Measurements from ENCODE around the gene NDE1.
"Not testable (repeated sequence)": the region's sequence is repeated elsewhere in the genome, so short reads cannot be mapped to it uniquely, and the experiment has no call there.

Gene NDE1

GRCh38 chr16:15701367-15701766, 51.3 kb downstream of the NDE1 start:
- no peak for DNase-seq

GRCh38 chr16:15701975-15702970, 52.2 kb downstream of the NDE1 start:
- no peak for DNase-seq

- DNase-seq, result no peak
Observed at GRCh38 chr16:15703029-15703736, 53.1 kb downstream of the NDE1 start.

- DNase-seq, result peak; percentile 62 to 76
Observed at GRCh38 chr16:15704545-15704987, 54.5 kb downstream of the NDE1 start.

GRCh38 chr16:15705064-15705565, 55.1 kb downstream of the NDE1 start:
- DNase-seq, result no peak

- DNase-seq, result no peak
Observed at GRCh38 chr16:15707332-15707731, 57.3 kb downstream of the NDE1 start.

- DNase-seq, result no peak
Observed at GRCh38 chr16:15708096-15708495, 58.1 kb downstream of the NDE1 start.

GRCh38 chr16:15708997-15709396, 59.0 kb downstream of the NDE1 start:
- DNase-seq, result no peak

- no peak for DNase-seq
Observed at GRCh38 chr16:15714393-15715172, 64.5 kb downstream of the NDE1 start.

- DNase-seq, result no peak
Observed at GRCh38 chr16:15715221-15715620, 65.2 kb downstream of the NDE1 start.

GRCh38 chr16:15716694-15717447, 66.8 kb downstream of the NDE1 start:
- DNase-seq, result no peak

GRCh38 chr16:15721018-15721417, 71.0 kb downstream of the NDE1 start:
- no peak for DNase-seq

- no peak for DNase-seq
Observed at GRCh38 chr16:15723808-15724207, 73.8 kb downstream of the NDE1 start.

GRCh38 chr16:15725641-15726240, 75.7 kb downstream of the NDE1 start:
- DNase-seq, result no peak

GRCh38 chr16:15726715-15727114, 76.7 kb downstream of the NDE1 start:
- no peak for DNase-seq

GRCh38 chr16:15727697-15728096, 77.7 kb downstream of the NDE1 start:
- DNase-seq, result not testable (repeated sequence)

- DNase-seq, result no peak
Observed at GRCh38 chr16:15729152-15729551, 79.1 kb downstream of the NDE1 start.

GRCh38 chr16:15732416-15732815, 82.4 kb downstream of the NDE1 start:
- DNase-seq, result no peak

GRCh38 chr16:15735610-15736009, 85.6 kb downstream of the NDE1 start:
- DNase-seq, result no peak

GRCh38 chr16:15736529-15736928, 86.5 kb downstream of the NDE1 start:
- no peak for DNase-seq

- no peak for DNase-seq
Observed at GRCh38 chr16:15737140-15737644, 87.1 kb downstream of the NDE1 start.
